SK-N-MC (cell line): Measurements from ENCODE around the gene REV1.

ENCODE experiments used
- EZH2 ChIP-seq: fragments of 200-600 bp; sonication (generic); IDR thresholded peaks from one replicate; pipeline ENCODE4 v1.6.1; 2017; ENCODE audit warnings: antibody characterized with exemption
- POLR2AphosphoS5 ChIP-seq: IDR thresholded peaks from 2 replicates; pipeline ENCODE4 v1.6.1; 2012; ENCODE audit warnings: mild to moderate bottlenecking, low read depth, low read length, borderline replicate concordance

DNA sequence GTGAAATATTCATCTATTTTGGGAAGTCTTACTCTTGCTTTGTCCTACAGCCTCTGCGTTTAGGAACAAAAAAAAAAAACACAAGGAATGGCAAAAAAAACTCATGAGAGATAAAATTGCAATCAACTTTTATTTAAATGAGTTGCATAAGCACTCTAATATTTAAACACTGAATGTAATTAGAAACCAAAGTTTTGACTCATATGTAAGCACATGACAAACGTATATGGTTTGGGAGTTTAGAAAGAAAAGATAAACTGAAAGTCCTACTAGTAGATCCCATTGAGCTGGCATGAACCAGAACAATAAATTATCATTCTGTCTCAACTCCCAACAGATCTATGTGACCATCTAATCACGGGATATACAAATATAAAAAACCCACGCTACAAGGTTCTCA is 44.8 kb downstream of the REV1 start:
- no peak for TF ChIP-seq POLR2AphosphoS5
- TF ChIP-seq EZH2 = no peak
